ENCODE data around the gene CEP72. TPM values are rescaled to one million over a fixed set of nuclear protein-coding genes. Genes with fewer than 3 reads are reported as not detected.
"Not testable (repeated sequence)": the region's sequence is repeated elsewhere in the genome, so short reads cannot be mapped to it uniquely, and the experiment has no call there.

CEP72 gene
- total RNA-seq, 4 donors from 2014 or later: 2.7 to 8.6 (median 4.0) TPM

DNA sequence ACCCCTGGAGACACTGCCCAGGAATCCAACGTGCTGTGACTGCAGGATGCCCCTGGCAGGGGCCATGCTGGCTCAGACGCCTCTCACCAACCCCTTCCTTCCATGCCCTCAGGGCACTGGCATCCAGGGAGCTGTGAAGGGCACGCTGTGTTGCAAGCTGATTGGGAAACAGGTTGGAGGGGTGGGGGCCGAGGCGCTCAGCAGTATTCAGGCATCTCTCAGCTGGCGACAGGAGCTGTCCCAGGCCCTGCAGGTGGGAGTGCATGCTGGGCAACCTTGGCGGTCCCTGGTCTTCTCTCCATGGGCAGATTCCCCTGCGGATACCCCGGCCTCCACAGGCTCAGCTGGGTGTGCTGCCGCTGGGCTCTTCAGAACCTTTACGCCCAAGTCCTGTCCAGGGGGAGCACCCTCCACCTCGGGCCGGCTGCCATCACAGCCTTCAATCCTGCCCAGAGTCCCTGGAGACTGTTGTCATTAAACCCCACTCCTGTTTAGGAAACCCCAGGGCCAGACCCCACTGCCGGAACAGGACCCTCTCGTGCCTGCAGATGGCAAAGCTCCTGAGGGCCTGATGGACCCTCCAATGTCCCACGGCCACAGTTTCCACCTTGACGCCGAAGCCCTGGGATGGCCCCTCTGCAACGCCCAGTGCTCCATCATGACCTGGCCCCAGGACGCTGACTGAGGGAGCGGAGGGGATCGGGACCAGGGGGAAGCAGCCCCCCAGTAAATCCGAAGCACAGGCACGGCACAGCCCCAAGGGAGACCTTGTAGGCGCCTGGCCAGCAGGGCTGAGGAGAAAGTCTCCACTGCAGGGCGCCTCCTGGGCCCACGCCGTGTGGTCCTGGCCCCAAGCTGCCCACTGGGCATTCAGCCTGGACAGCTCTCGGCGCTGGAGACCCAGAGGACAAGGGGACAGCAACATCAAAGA is 71.7 kb downstream of the CEP72 start:
- intact Hi-C loops (cut with DNase I): no loop called here
- no peak for TF ChIP-seq POLR2A (IDR thresholded peaks at IDR 0.05)
- TF ChIP-seq, protein P1, sequence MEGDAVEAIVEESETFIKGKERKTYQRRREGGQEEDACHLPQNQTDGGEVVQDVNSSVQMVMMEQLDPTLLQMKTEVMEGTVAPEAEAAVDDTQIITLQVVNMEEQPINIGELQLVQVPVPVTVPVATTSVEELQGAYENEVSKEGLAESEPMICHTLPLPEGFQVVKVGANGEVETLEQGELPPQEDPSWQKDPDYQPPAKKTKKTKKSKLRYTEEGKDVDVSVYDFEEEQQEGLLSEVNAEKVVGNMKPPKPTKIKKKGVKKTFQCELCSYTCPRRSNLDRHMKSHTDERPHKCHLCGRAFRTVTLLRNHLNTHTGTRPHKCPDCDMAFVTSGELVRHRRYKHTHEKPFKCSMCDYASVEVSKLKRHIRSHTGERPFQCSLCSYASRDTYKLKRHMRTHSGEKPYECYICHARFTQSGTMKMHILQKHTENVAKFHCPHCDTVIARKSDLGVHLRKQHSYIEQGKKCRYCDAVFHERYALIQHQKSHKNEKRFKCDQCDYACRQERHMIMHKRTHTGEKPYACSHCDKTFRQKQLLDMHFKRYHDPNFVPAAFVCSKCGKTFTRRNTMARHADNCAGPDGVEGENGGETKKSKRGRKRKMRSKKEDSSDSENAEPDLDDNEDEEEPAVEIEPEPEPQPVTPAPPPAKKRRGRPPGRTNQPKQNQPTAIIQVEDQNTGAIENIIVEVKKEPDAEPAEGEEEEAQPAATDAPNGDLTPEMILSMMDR (IDR thresholded peaks at IDR 0.05): no peak
- Histone ChIP-seq H3K27me3 (no peaks in the 10 kb centered on the region), H3K4me1 (no peaks in the 10 kb centered on the region), H3K4me3 (no peak overlapping the region), H3K9me3 (no peaks in the 10 kb centered on the region), H3K27ac (no peak overlapping the region), H3K36me3 (no peaks in the 10 kb centered on the region)
- WGBS, 2 donors: 60 to 84% methylated on average over 2 to 6 of the region's 30 CpGs
- no peak for DNase-seq

DNA sequence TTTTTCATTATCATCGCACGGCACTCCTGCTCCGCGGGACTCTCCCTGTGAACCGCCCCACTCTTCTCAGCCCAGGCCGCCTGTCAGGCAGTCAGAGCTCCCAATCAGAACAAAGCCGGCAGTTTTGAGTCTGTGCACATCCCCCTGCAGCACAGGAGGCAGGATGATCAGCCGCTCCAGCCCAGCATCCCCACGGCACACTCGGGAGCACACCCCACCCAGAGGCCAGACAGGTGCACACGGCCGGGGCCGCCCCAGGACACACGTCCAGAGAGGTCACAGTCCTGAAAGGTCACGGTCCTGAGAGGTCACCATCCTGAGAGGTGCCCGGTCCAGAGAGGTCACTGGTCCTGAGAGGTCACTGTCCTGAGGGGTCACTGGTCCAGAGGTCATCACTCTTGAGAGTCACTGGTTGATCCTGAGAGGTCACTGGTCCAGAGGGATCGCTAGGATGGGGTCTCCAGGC is 72.6 kb downstream of the CEP72 start:
- TF ChIP-seq POLR2A (IDR thresholded peaks at IDR 0.05): no peak
- TF ChIP-seq, protein P1 (IDR thresholded peaks at IDR 0.05): no peak
- Histone ChIP-seq H3K4me3 (no peak overlapping the region), H3K9me3 (no peaks in the 10 kb centered on the region), H3K27me3 (no peaks in the 10 kb centered on the region), H3K27ac (no peak overlapping the region), H3K4me1 (no peaks in the 10 kb centered on the region), H3K36me3 (no peaks in the 10 kb centered on the region)
- 67% methylated on average over 1 of the region's 17 CpGs; no CpG with 5 or more reads in 1 of the 2 donors for WGBS, 2 donors
- DNase-seq: no peak
- intact Hi-C loops (cut with DNase I): no loop called here

DNA sequence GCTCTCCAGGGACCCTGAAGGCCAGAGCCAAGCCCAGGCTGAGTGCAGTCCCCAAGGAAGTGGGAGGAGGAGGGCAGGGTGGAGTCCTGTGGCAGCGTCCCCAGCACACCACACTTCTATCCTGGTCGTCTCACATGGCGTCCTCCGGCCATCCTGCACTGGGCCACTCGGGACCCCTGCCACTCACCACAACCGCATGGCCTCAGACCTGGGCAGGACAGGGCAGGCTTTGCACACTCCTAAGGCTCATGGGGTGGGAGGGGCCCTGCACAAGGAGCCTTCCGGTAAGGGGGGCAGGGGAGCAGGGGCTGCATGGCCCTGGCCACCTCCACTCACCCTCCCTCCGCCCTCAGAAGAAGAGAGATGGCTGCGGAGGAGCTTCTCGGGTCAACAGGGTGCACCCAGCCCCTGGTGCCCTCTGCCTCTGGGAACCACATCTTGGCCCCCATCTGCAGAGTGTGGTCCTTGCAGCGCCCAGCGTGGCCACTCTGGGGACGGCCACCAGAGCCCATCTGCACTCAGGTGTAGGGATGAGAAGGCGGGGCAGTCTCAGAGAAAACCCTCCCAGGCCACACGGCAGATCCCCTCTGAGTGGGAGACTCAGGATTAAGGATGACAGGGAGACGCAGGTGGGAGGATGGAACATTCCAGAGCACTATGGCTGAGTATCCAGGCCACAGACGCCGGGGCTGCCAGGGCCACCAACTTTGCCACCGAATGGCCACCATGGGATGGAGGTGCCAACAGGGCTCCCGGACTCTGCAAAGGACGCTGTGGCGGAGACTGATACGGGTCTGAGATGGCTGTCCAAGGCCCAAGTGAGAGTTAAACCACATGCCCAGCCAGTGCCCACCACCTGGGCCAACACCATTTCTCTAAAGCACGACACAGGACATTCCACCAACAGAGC is 73.4 kb downstream of the CEP72 start:
- no peaks in the 10 kb centered on the region for H3K4me1 ChIP-seq
- TF ChIP-seq, protein P1 (IDR thresholded peaks at IDR 0.05): no peak
- no peak for TF ChIP-seq POLR2A (IDR thresholded peaks at IDR 0.05)
- no peak overlapping the region for H3K27ac ChIP-seq
- no peak overlapping the region for H3K4me3 ChIP-seq
- no peaks in the 10 kb centered on the region for H3K36me3 ChIP-seq
- DNase-seq: no peak
- no peaks in the 10 kb centered on the region for H3K9me3 ChIP-seq
- intact Hi-C loops (cut with DNase I): no loop called here
- no peaks in the 10 kb centered on the region for H3K27me3 ChIP-seq
- 87 to 98% methylated on average over 7 to 12 of the region's 24 CpGs for WGBS, 2 donors

DNA sequence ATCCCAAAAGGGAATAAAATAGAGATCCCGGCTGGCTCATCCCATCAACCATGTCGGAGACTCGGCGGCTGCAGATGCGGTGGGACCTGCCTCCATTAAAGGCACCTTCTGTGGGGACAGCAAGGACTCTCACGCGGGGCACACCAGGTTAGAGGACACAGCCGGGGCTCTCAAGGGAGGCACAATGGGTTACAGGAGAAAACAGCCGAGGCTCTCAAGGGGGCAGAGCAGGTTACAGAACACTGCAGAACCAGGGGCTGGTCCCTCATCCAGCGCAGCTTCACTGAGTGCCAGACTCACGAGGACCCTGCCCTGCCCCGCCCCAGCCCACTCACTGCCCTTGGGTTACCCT is 74.0 kb downstream of the CEP72 start:
- H3K27me3 ChIP-seq; H3K4me1 ChIP-seq; H3K36me3 ChIP-seq; DNase-seq; intact Hi-C loops (cut with DNase I); H3K27ac ChIP-seq; H3K9me3 ChIP-seq; H3K4me3 ChIP-seq: not testable (repeated sequence)
- 43 to 98% methylated on average over 2 to 7 of the region's 12 CpGs for whole genome bisulfite sequencing, 2 donors

DNA sequence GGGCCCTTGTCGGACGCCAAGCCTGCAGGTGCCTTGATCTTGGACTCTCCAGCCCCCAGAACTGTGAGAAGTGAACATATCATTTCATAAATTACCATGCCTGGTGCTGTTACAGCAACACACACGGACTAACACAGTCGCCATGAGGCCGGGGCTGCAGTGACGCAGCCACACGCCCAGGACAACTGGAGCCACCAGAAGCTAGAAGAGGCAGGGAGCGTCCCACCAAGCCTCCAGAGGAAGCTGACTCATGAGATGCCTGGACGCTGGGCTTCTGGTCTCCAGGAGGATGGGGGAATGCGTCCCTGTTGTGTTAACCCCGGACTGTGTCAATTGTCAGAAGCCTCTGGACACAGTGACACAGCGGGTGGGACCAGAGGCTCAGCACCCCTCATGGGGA is 74.8 kb downstream of the CEP72 start:
- intact Hi-C loops (cut with DNase I); H3K27me3 ChIP-seq; H3K36me3 ChIP-seq; DNase-seq; H3K9me3 ChIP-seq; H3K4me3 ChIP-seq; H3K4me1 ChIP-seq; H3K27ac ChIP-seq: not testable (repeated sequence)
- 82% methylated on average over 4 of the region's 12 CpGs; no CpG with 5 or more reads in 1 of the 2 donors for WGBS, 2 donors

DNA sequence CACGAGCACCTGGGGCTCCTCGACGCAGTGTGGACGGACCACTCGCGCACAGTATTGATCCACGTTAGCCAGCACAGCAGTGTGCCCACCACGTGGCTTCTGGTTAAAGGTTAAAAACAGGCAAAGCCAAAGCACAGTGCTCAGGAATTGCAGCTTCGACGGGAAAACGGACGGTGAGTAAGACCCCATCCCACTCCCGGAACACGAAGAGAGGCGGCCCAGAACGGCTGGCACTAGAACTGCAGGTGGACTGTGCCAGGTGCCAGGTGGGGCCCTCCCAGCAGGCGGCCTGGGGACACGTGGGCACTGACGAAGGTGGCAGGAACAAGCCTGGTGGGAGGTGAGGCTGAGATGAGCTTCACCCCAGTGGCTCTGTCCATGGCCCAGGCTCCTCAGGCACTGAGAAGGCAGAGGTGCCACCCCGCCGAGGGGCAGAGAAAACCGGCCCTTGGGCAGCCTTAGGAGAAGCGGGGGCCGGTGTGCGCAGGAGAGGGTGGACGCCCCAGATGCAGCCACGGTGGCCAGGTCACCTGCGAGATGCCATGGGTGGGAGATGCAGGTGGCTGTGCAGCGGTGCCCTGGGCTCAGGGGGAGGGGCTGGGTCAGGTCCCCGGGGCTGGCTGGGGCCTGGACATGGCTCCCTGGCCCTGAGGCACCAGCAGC is 76.3 kb downstream of the CEP72 start:
- intact Hi-C loops (cut with DNase I); H3K36me3 ChIP-seq; H3K27ac ChIP-seq; H3K4me3 ChIP-seq; H3K9me3 ChIP-seq; H3K4me1 ChIP-seq; H3K27me3 ChIP-seq; DNase-seq: not testable (repeated sequence)
- WGBS, 2 donors: 94% methylated on average over 11 of the region's 30 CpGs; no CpG with 5 or more reads in 1 of the 2 donors

DNA sequence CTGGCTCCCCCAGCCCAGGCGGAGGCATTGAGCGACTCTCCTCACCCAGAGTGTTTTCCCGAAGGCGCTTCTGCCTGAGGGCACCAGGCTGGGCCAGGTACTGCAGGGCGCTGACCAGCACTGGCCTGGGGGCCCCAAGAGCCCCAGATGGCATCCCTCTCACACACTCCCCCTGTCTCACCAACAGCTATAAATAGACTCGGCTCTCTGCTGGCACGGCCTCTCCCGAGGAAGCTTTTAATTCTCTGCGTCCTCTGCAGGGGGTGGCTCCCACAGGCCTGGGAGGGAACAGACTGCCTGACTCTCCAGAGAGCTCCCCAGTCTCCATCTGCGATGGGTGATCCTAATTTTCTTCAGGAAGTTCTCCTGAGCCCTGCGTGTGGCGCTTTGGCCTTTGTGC is 78.2 kb downstream of the CEP72 start:
- DNase-seq; intact Hi-C loops (cut with DNase I); H3K4me3 ChIP-seq; H3K36me3 ChIP-seq; H3K9me3 ChIP-seq; H3K27me3 ChIP-seq; H3K27ac ChIP-seq: not testable (repeated sequence)
- no CpG with 5 or more reads among the region's 12 CpGs for WGBS, 2 donors
- peaks cover 0 to 11% (median 3%) of the 10 kb centered on the region in 3 donors for H3K4me1 ChIP-seq

DNA sequence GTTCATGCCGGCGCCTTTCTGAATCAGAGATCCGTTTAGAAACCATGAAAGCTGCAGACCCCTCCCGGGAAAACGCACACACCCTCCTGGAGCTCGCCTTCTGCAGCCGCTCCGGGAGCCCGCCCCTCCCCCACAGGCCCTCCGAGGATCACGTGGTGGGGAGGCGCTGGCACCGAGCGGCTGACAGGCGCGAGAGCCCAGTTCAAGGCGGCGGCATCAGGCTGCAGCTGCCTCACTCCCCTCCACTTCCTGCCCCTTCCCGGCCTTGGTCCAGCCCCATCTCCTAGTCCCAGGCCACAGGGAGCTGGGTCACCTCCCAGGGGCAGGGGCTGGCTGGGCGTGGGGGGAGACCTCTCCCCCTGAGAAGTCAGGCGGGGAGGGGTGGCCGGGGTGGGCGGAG is 78.9 kb downstream of the CEP72 start:
- H3K36me3 ChIP-seq; DNase-seq; H3K27me3 ChIP-seq; H3K9me3 ChIP-seq; intact Hi-C loops (cut with DNase I): not testable (repeated sequence)
- Histone ChIP-seq H3K4me3 (peak overlapping the region in 1 of 4 donors; percentile 51), H3K27ac (peak overlapping the region in 1 of 4 donors; percentile 61), H3K4me1 (peaks cover 0 to 11% (median 3%) of the 10 kb centered on the region in 3 donors)
- WGBS, 2 donors: no CpG with 5 or more reads among the region's 23 CpGs
